HepG2 (cell line): ENCODE data around the gene SLC39A2. TPM values are rescaled to one million over a fixed set of nuclear protein-coding genes. Genes with fewer than 3 reads are reported as not detected.

Source experiments
- CBFB ChIP-seq: sonication (generic); formaldehyde crosslinking; IDR thresholded peaks from 2 replicates; pipeline ENCODE4 v1.4.0; 2020; ENCODE audit warnings: missing genetic modification reagents
- CERS6 ChIP-seq: sonication (generic); formaldehyde crosslinking; IDR thresholded peaks from 2 replicates; pipeline ENCODE4 v1.5.0; 2020; ENCODE audit warnings: missing genetic modification reagents
- DDIT3 ChIP-seq: sonication (generic); formaldehyde crosslinking; IDR thresholded peaks from 2 replicates; pipeline ENCODE4 v1.4.0; 2020; ENCODE audit warnings: mild to moderate bottlenecking, missing genetic modification reagents
- ETV5 ChIP-seq: IDR thresholded peaks from 2 replicates; pipeline ENCODE4 v1.6.1; 2018; ENCODE audit warnings: missing biosample characterization, missing genetic modification reagents, inconsistent platforms, borderline replicate concordance
- FOSL1 ChIP-seq: sonication (generic); formaldehyde crosslinking; IDR thresholded peaks from 2 replicates; pipeline ENCODE4 v1.9.0; 2021; ENCODE audit warnings: missing genetic modification reagents, borderline replicate concordance
- FOXA3 ChIP-seq: IDR thresholded peaks from 2 replicates; pipeline ENCODE4 v1.6.1; 2016; ENCODE audit warnings: missing genetic modification reagents, missing compliant biosample characterization
- NFAT5 ChIP-seq: sonication (generic); formaldehyde crosslinking; IDR thresholded peaks from 2 replicates; pipeline ENCODE4 v1.4.0; 2020; ENCODE audit warnings: missing genetic modification reagents
- NR1H2 ChIP-seq: sonication (generic); formaldehyde crosslinking; IDR thresholded peaks from 2 replicates; pipeline ENCODE4 v1.8.1; 2022; ENCODE audit warnings: low read depth, missing genetic modification reagents, borderline replicate concordance
- POLR2A ChIP-seq, 2 experiments: IDR thresholded peaks; 2 replicates each; pipeline ENCODE4 v1.6.1; 2011; ENCODE audit warnings: low read depth in 2 of 2, low read length in 2 of 2, mild to moderate bottlenecking in 1 of 2, moderate library complexity in 1 of 2; ENCODE audit not compliant: insufficient read depth in 1 of 2
- RFXANK ChIP-seq: IDR thresholded peaks from 2 replicates; pipeline ENCODE4 v1.6.1; 2016
- SP1 ChIP-seq, 2 experiments: fragments of 450-650 bp in 1 of 2; sonication (generic) in 1 of 2; formaldehyde crosslinking in 1 of 2; IDR thresholded peaks; 2 replicates each; pipeline versions ENCODE4 v1.4.0 to v1.6.1; 2016 to 2020; ENCODE audit warnings: missing genetic modification reagents in 1 of 2
- TBL1XR1 ChIP-seq: fragments of 150-350 bp; IDR thresholded peaks from 2 replicates; pipeline ENCODE4 v1.6.1; 2014; ENCODE audit warnings: borderline replicate concordance, low read length; ENCODE audit not compliant: partially characterized antibody
- THAP9 ChIP-seq: sonication (generic); formaldehyde crosslinking; IDR thresholded peaks from 2 replicates; pipeline ENCODE4; 2020; ENCODE audit warnings: missing genetic modification reagents, mild to moderate bottlenecking, borderline replicate concordance
- ZFP36L1 ChIP-seq: sonication (generic); formaldehyde crosslinking; IDR thresholded peaks from 2 replicates; pipeline ENCODE4 v1.8.0; 2022; ENCODE audit warnings: mild to moderate bottlenecking, missing genetic modification reagents, moderate library complexity
- ZNF160 ChIP-seq: sonication (generic); formaldehyde crosslinking; IDR thresholded peaks from 2 replicates; pipeline ENCODE4 v1.8.0; 2022; ENCODE audit warnings: mild to moderate bottlenecking, inconsistent platforms, missing genetic modification reagents
- ZNF512 ChIP-seq: sonication (generic); formaldehyde crosslinking; IDR thresholded peaks from 2 replicates; pipeline ENCODE4 v1.4.0; 2020; ENCODE audit warnings: mild to moderate bottlenecking, missing genetic modification reagents
- ZNF567 ChIP-seq: sonication (generic); formaldehyde crosslinking; IDR thresholded peaks from 2 replicates; pipeline ENCODE4 v1.8.1; 2023; ENCODE audit warnings: mild to moderate bottlenecking, missing genetic modification reagents, borderline replicate concordance
- ZNF605 ChIP-seq: sonication (generic); formaldehyde crosslinking; IDR thresholded peaks from 2 replicates; pipeline ENCODE4 v1.8.0; 2022; ENCODE audit warnings: mild to moderate bottlenecking, missing genetic modification reagents
- polyA plus RNA-seq, 8 experiments: library from polyadenylated mRNA; depleted of rRNA in 3 of 8; stranded (reverse) in 7 of 8; unstranded in 1 of 8; fragments of >200 nt; fragmentation: Illumina TruSeq in 4 of 8; extraction: Trizol in 4 of 8; gene quantifications; 2 replicates each; pipeline versions ENCODE4 v1.2.1 to v1.2.3, GENCODE V29; 2011 to 2016; ENCODE audit warnings: low read depth in 4 of 8, missing spikeins in 1 of 8, mixed read lengths in 1 of 8; ENCODE audit not compliant: insufficient read depth in 1 of 8
- total RNA-seq, 5 experiments: library from RNA; depleted of rRNA; stranded (reverse); fragments of >200 nt; fragmentation: Illumina TruSeq; extraction: Trizol; gene quantifications; 2 replicates each; pipeline ENCODE4 v1.2.3, GENCODE V29; 2016; ENCODE audit warnings: low read depth in 1 of 5

Gene SLC39A2
- total and polyA plus RNA-seq, 2 of the 13 experiments (the other 11 are each of a cell fraction or from before 2014, with no cell fraction given): 0.08 to 0.11 TPM

GRCh38 chr14:21024585-21025370, 25.7 kb downstream of the SLC39A2 start, which contains the start of gene NDRG2 (continued):
- TF ChIP-seq NR1H2 (CRISPR knock-in tag) (peak; percentile 42; the same call in 1 of the 2 replicates), CBFB (0 out of 2 replicates have a peak, but pooled peaks have one; percentile 79), ZNF160 (0 out of 2 replicates have a peak, but pooled peaks have one; percentile 84), SP1 (IDR thresholded peaks at IDR 0.05) (no peak), SP1 (CRISPR knock-in tag; IDR thresholded peaks at IDR 0.05) (no peak), RFXANK (CRISPR knock-in tag) (no peak), TBL1XR1 (no peak), DDIT3 (CRISPR knock-in tag) (no peak), ZNF605 (CRISPR knock-in tag) (no peak; the same call in 1 of the 2 replicates), ZNF567 (no peak), THAP9 (CRISPR knock-in tag) (no peak), CERS6 (CRISPR knock-in tag) (no peak), POLR2A (IDR thresholded peaks at IDR 0.05; ENCODE audit: insufficient read depth in 1 of 2, low read depth in 2 of 2, low read length in 2 of 2) (peak; percentile 78 to 80), ETV5 (peak; percentile 49; the same call in 1 of the 2 replicates), ZNF512 (CRISPR knock-in tag) (no peak), FOXA3 (CRISPR knock-in tag) (peak; percentile 50; the same call in 1 of the 2 replicates), NFAT5 (peak; percentile 80; the same call in 1 of the 2 replicates), ZFP36L1 (CRISPR knock-in tag) (0 out of 2 replicates have a peak, but pooled peaks have one; percentile 48), FOSL1 (CRISPR knock-in tag) (peak; percentile 15; the same call in 1 of the 2 replicates)
